Stimulated activated CD8-positive, alpha-beta memory T cell treated with anti-CD3 and anti-CD28 coated beads, Interleukin-15, amount 100 ng/mL, for 4 hours (primary cell): ENCODE data around the gene ZNF839.

ENCODE experiments used
- DNase-seq, 2 donors: peaks; one replicate each; pipeline ENCODE4 v3.0.0-alpha.2; 2020; ENCODE audit warnings: low read depth in 2 of 2

The ZNF839 gene

GRCh38 chr14:102378830-102379229, 59.3 kb downstream of the ZNF839 start:
- DNase-seq, result no peak

GRCh38 chr14:102387086-102387485, 67.5 kb downstream of the ZNF839 start:
- DNase-seq, result no peak

GRCh38 chr14:102389246-102389645, 69.7 kb downstream of the ZNF839 start:
- DNase-seq, result no peak

- DNase-seq, result no peak
Measured at GRCh38 chr14:102390064-102390855, 70.7 kb downstream of the ZNF839 start.
